ENCODE data around the gene NADK. TPM values are rescaled to one million over a fixed set of nuclear protein-coding genes. Genes with fewer than 3 reads are reported as not detected.

NADK gene
- total and polyA plus RNA-seq, 10 of the 15 experiments (the other 5 are each of a cell fraction or from before 2014, with no cell fraction given), result 1.1 to 93.2 (median 46.9) TPM

- TF ChIP-seq USF1 (IDR thresholded peaks at IDR 0.05; ENCODE audit: borderline replicate concordance, extremely low read length, insufficient read depth, low read depth, low read length) (peak; percentile 90), CBFB (IDR thresholded peaks at IDR 0.05; ENCODE audit: low read depth) (no peak), ELK1 (IDR thresholded peaks at IDR 0.05; ENCODE audit: low read depth, low read length) (no peak), MTA2 (IDR thresholded peaks at IDR 0.05; ENCODE audit: low read depth) (peak; percentile 78), NR2C2 (IDR thresholded peaks at IDR 0.05; ENCODE audit: borderline replicate concordance, control insufficient read depth, insufficient read length, low read depth) (no peak), TCF7 (IDR thresholded peaks at IDR 0.05; ENCODE audit: borderline replicate concordance) (no peak), BCL11A (IDR thresholded peaks at IDR 0.05; ENCODE audit: low read depth, low read length) (peak; percentile 92), SMC3 (IDR thresholded peaks at IDR 0.05; ENCODE audit: borderline replicate concordance, low read length) (no peak), POLR2AphosphoS2 (IDR thresholded peaks at IDR 0.05; ENCODE audit: low read depth, low read length) (no peak; the same call in none of the 2 replicates), TCF12 (IDR thresholded peaks at IDR 0.05; ENCODE audit: low read depth, low read length) (peak; percentile 100), ZZZ3 (IDR thresholded peaks at IDR 0.05; ENCODE audit: control insufficient read depth, insufficient read length, low read depth) (no peak), IKZF2 (IDR thresholded peaks at IDR 0.05) (peak; percentile 95 to 97), CEBPB (IDR thresholded peaks at IDR 0.05; ENCODE audit: borderline replicate concordance in 1 of 2, low read depth in 2 of 2, low read length in 2 of 2) (no peak), ZNF274 (IDR thresholded peaks at IDR 0.05; ENCODE audit: insufficient read depth, insufficient read length) (no peak), KDM1A (IDR thresholded peaks at IDR 0.05; ENCODE audit: borderline replicate concordance) (no peak), SMAD5 (IDR thresholded peaks at IDR 0.05; ENCODE audit: low read depth) (no peak), FOS (IDR thresholded peaks at IDR 0.05; ENCODE audit: borderline replicate concordance, extremely low read depth, insufficient read length) (no peak), IRF3 (IDR thresholded peaks at IDR 0.05) (no peak), USF2 (IDR thresholded peaks at IDR 0.05; ENCODE audit: borderline replicate concordance, low read depth, low read length) (peak; percentile 48), RB1 (IDR thresholded peaks at IDR 0.05; ENCODE audit: borderline replicate concordance) (peak; percentile 87), GATAD2B (conservative IDR thresholded peaks at IDR 0.05; ENCODE audit: low read depth) (peak; percentile 98), RBBP5 (conservative IDR thresholded peaks at IDR 0.05) (no peak), SREBF1 (IDR thresholded peaks at IDR 0.05; ENCODE audit: low read length) (no peak; the same call in 1 of the 2 replicates), CREB1 (IDR thresholded peaks at IDR 0.05; ENCODE audit: low read depth) (peak; percentile 73), TBL1XR1 (IDR thresholded peaks at IDR 0.05; ENCODE audit: low read depth, low read length) (peak; percentile 89; the same call in 1 of the 2 replicates), E4F1 (IDR thresholded peaks at IDR 0.05; ENCODE audit: borderline replicate concordance, partially characterized antibody) (no peak)
These were observed 521 bp upstream of the NADK start (continued) for GRCh38 chr1:1778663-1779319.
